PC-3 (cell line): ENCODE data around the gene SCAANT1. TPM values are rescaled to one million over a fixed set of nuclear protein-coding genes. Genes with fewer than 3 reads are reported as not detected.
A peak's percentile ranks its signal among the peaks of the same experiment; 100 is the strongest.

Experiments used
- ATAC-seq: fragments of 200-7000 bp; cut with Tn5 transposase; 2 replicates; pipeline ENCODE4 v1.9.1; 2020; ENCODE audit warnings: mild to moderate bottlenecking, moderate library complexity
- BruUV-seq: library from RNA; stranded (reverse); fragments of 400-500 nt; replicated peaks from 2 replicates; lab custom pipeline; 2021; lab: Mats Ljungman, UMichigan
- CTCF ChIA-PET: fragments of 300-600 bp; sonication (Branson Sonifier 250); formaldehyde crosslinking; loops from one replicate; lab custom pipeline; 2022; ENCODE audit warnings: antibody characterized with exemption; lab: Charles Lee
- POLR2A ChIA-PET: fragments of 300-600 bp; sonication (Branson Sonifier 250); formaldehyde crosslinking; loops from one replicate; lab custom pipeline; 2022; ENCODE audit warnings: antibody characterized with exemption; ENCODE audit not compliant: unreplicated experiment; lab: Charles Lee
- DNase-seq: peaks from one replicate; pipeline ENCODE4 v3.0.0-alpha.2; 2015
- H2AFZ ChIP-seq: fragments of 300-600 bp; sonication (generic); 2 replicates; pipeline ENCODE4 v1.6.0; 2016; ENCODE audit warnings: antibody characterized with exemption, low read length
- H3F3A ChIP-seq: fragments of 300-600 bp; sonication (generic); one replicate; pipeline ENCODE4 v1.6.0; 2017; ENCODE audit warnings: antibody characterized with exemption, low read length, control low read depth, mild to moderate bottlenecking; ENCODE audit not compliant: unreplicated experiment
- H3K27ac ChIP-seq: fragments of 300-600 bp; sonication (generic); 2 replicates; pipeline ENCODE4 v1.5.1; 2016; ENCODE audit warnings: mild to moderate bottlenecking, low read length
- H3K27me3 ChIP-seq: fragments of 300-600 bp; sonication (generic); 2 replicates; pipeline ENCODE4 v1.6.1; 2016; ENCODE audit warnings: low read length, mixed read lengths
- H3K36me3 ChIP-seq: fragments of 300-600 bp; sonication (generic); 2 replicates; pipeline ENCODE4 v1.6.1; 2016; ENCODE audit warnings: low read depth, mixed run types, low read length, mixed read lengths
- H3K4me1 ChIP-seq: fragments of 300-600 bp; sonication (generic); 2 replicates; pipeline ENCODE4 v1.5.1; 2016; ENCODE audit warnings: low read length; ENCODE audit not compliant: insufficient read depth
- H3K4me2 ChIP-seq: fragments of 300-600 bp; sonication (generic); 2 replicates; pipeline ENCODE4 v1.6.0; 2016; ENCODE audit warnings: low read length
- H3K4me3 ChIP-seq: fragments of 300-600 bp; sonication (generic); 2 replicates; pipeline ENCODE4 v1.5.1; 2016; ENCODE audit warnings: mild to moderate bottlenecking, low read length, mixed read lengths
- H3K79me2 ChIP-seq: fragments of 300-600 bp; sonication (generic); 2 replicates; pipeline ENCODE4 v1.6.1; 2017; ENCODE audit warnings: low read length, mixed read lengths
- H3K9ac ChIP-seq: fragments of 300-600 bp; sonication (generic); 2 replicates; pipeline ENCODE4 v1.6.0; 2016; ENCODE audit warnings: mild to moderate bottlenecking, low read length
- H3K9me2 ChIP-seq: fragments of 300-600 bp; sonication (generic); replicated peaks from 2 replicates; pipeline ENCODE4 v1.6.1; 2016; ENCODE audit warnings: mixed run types, low read length, mixed read lengths
- H3K9me3 ChIP-seq: fragments of 300-600 bp; sonication (generic); 2 replicates; pipeline ENCODE4 v1.6.1; 2016; ENCODE audit warnings: low read length, mixed read lengths
- H4K20me1 ChIP-seq: fragments of 300-600 bp; sonication (generic); 2 replicates; pipeline ENCODE4 v1.6.1; 2016; ENCODE audit warnings: low read length, mixed read lengths
- CTCF ChIP-seq: fragments of 300-600 bp; sonication (generic); conservative IDR thresholded peaks from 2 replicates; pipeline ENCODE4 v1.5.1; 2017; ENCODE audit warnings: antibody characterized with exemption, low read depth, mild to moderate bottlenecking, low read length
- EZH2 ChIP-seq: fragments of 300-600 bp; sonication (generic); IDR thresholded peaks from one replicate; pipeline ENCODE4 v1.6.1; 2017; ENCODE audit warnings: antibody characterized with exemption, mild to moderate bottlenecking, low read length; ENCODE audit not compliant: unreplicated experiment
- EZH2phosphoT487 ChIP-seq: fragments of 300-600 bp; sonication (generic); IDR thresholded peaks from 2 replicates; pipeline ENCODE4 v1.6.1; 2018; ENCODE audit warnings: mild to moderate bottlenecking, antibody characterized with exemption, low read length, borderline replicate concordance
- intact Hi-C: fragments of 100-400 bp; cut with micrococcal nuclease; formaldehyde crosslinking; loops from 2 replicates; pipeline ENCODE4 v1.9.0; 2023
- total RNA-seq: library from RNA; depleted of rRNA; stranded (reverse); fragments of >200 nt; gene quantifications from 2 replicates; pipeline ENCODE4 v1.2.3, GENCODE V29; 2014

SCAANT1 gene
- total RNA-seq, 1 experiment from 2014 or later = not detected

- CTCF ChIA-PET = interaction anchor here (0.6 to 1.0 kb wide), 3 partner anchors 11 to 24 kb away, joined by 3 to 13 read pairs (median 8); no protein-coding TSS in a partner anchor
- peak overlapping the region; percentile 46; the same call in 1 of the 2 replicates for H3K27ac ChIP-seq
- TF ChIP-seq EZH2phosphoT487 = no peak
- no peak for TF ChIP-seq EZH2
- no peak for TF ChIP-seq CTCF
- H3F3A ChIP-seq = no peaks in the 10 kb centered on the region
- POLR2A ChIA-PET = no interaction called here
- no peaks in the 10 kb centered on the region for H3K27me3 ChIP-seq
- ATAC-seq (peak; percentile 86), DNase-seq (peak; percentile 43)
- H3K36me3 ChIP-seq = no peaks in the 10 kb centered on the region
- no peak overlapping the region for H3K4me3 ChIP-seq
- H2AFZ ChIP-seq = no peak overlapping the region
- no peak overlapping the region for H3K9ac ChIP-seq
- no TSS peak for BruUV-seq
- no peaks in the 10 kb centered on the region for H3K9me3 ChIP-seq
- intact Hi-C loops = loop anchor here (1.0 to 10.0 kb wide), 2 partner anchors 33 to 45 kb away; partner anchors contain the start of gene SCAANT1
- peak overlapping the region; percentile 66 for H3K4me2 ChIP-seq
- peaks cover 4% of the 10 kb centered on the region; the same call in 1 of the 2 replicates for H3K4me1 ChIP-seq
- no peaks in the 10 kb centered on the region for H3K79me2 ChIP-seq
- H3K9me2 ChIP-seq = no peaks in the 10 kb centered on the region
- no peaks in the 10 kb centered on the region for H4K20me1 ChIP-seq
These were observed 48.0 kb upstream of the SCAANT1 start for GRCh38 chr3:63960048-63960711.

DNA sequence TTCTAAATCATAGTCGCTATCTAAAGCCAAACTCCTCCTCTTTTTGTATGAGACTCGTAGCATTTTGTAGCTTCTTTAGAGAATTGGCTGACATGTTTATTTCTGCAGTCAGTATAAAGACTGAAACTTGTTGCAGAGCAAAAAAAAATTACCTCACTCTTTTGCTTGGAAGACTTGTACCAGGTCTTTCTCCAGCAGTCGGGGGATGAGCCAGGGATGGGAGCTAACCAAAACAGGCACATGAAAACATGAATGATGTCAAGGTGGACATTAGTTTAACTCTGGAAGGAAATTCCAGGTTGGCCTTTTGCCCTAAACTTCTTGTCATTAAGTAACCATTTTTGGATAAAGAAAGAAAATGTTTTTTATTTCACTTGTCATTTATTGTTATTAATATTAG is 47.0 kb upstream of the SCAANT1 start:
- H3K79me2 ChIP-seq = no peaks in the 10 kb centered on the region
- H3K36me3 ChIP-seq = no peaks in the 10 kb centered on the region
- H3K4me3 ChIP-seq = no peak overlapping the region
- no TSS peak for BruUV-seq
- H3K27me3 ChIP-seq = no peaks in the 10 kb centered on the region
- DNase-seq (no peak), ATAC-seq (no peak)
- no peaks in the 10 kb centered on the region for H4K20me1 ChIP-seq
- ChIA-PET CTCF (no interaction called here), POLR2A (no interaction called here)
- H3K9me3 ChIP-seq = no peaks in the 10 kb centered on the region
- H3K9ac ChIP-seq = no peak overlapping the region
- H3K4me1 ChIP-seq = peaks cover 4% of the 10 kb centered on the region; the same call in 1 of the 2 replicates
- no peaks in the 10 kb centered on the region for H3K9me2 ChIP-seq
- no peak overlapping the region for H3K4me2 ChIP-seq
- intact Hi-C loops = no loop called here
- H3F3A ChIP-seq = no peaks in the 10 kb centered on the region
- H2AFZ ChIP-seq = no peak overlapping the region
- TF ChIP-seq EZH2phosphoT487 (no peak), EZH2 (no peak), CTCF (no peak)
- no peak overlapping the region for H3K27ac ChIP-seq

DNA sequence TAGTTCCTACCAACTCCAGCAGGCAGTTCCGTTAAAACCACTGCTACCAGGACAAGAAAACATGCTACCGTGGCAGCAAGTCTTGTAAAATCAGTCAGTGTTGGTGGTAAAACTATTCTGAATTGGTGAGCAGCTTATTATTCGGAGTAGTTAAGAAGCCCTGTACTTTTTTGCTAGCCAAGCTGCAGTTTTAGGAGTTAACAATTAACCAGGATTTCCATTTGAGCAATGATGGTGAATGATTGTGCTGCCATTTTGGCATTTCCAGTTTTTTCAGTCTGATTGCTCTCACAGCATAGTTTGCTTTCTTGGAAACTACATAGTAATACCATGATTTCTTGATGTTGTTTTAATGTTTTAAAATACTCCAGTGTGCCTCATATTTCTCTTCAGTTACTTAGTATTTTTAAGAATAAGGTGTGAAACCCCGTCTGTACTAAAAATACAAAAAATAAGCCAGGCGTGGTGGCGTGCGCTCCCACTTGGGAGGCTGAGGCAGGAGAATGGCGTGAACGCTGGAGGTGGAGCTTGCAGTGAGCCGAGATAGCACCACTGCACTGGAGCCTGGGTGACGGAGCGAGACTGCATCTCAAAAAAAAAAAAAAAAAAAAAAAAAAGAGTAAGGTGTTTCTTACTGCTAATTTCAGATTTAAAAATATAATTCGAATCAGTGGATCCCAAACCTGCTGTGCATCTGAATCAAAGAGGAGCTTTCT is 43.8 kb upstream of the SCAANT1 start:
- Histone ChIP-seq H3K4me3 (no peak overlapping the region), H4K20me1 (no peaks in the 10 kb centered on the region), H3K36me3 (no peaks in the 10 kb centered on the region), H3K27ac (no peak overlapping the region), H3K9ac (no peak overlapping the region), H3K9me2 (no peaks in the 10 kb centered on the region), H3K4me2 (no peak overlapping the region), H3K27me3 (no peaks in the 10 kb centered on the region), H3F3A (no peaks in the 10 kb centered on the region), H3K4me1 (peaks cover 4% of the 10 kb centered on the region; the same call in 1 of the 2 replicates), H3K79me2 (no peaks in the 10 kb centered on the region), H2AFZ (no peak overlapping the region), H3K9me3 (no peaks in the 10 kb centered on the region)
- no peak for TF ChIP-seq EZH2
- no peak for TF ChIP-seq EZH2phosphoT487
- TF ChIP-seq CTCF = no peak
- ATAC-seq (no peak), DNase-seq (no peak)
- BruUV-seq = no TSS peak
- intact Hi-C loops = no loop called here
- CTCF ChIA-PET = no interaction called here
- POLR2A ChIA-PET = no interaction called here
